Keratinocyte (primary cell): ENCODE results near the gene ASS1. TPM values are rescaled to one million over a fixed set of nuclear protein-coding genes. Genes with fewer than 3 reads are reported as not detected.
A peak's percentile ranks its signal among the peaks of the same experiment; 100 is the strongest.

Experiments used
- DNase-seq: peaks from one replicate; pipeline ENCODE4 v3.0.0-alpha.2; 2011; ENCODE audit warnings: low read depth, missing footprints, low spot score
- FAIRE-seq: peaks from 2 replicates; lab custom pipeline; 2011; peaks lifted over from hg19 to GRCh38; lab: Jason Lieb, UNC
- H2AFZ ChIP-seq: 2 replicates; pipeline ENCODE4 v1.6.0; 2012; ENCODE audit warnings: low read length, control low read depth, inconsistent platforms; ENCODE audit not compliant: control insufficient read depth
- H3K27ac ChIP-seq: 2 replicates; pipeline ENCODE4 v1.5.1; 2011; ENCODE audit warnings: low read length; ENCODE audit not compliant: control insufficient read depth, insufficient read depth
- H3K27me3 ChIP-seq: 3 replicates; pipeline ENCODE4 v1.6.0; 2011; ENCODE audit warnings: low read length; ENCODE audit not compliant: control insufficient read depth, insufficient read depth; ENCODE audit errors: extremely low read depth
- H3K36me3 ChIP-seq, 2 experiments: 2 replicates in 1 of 2; 3 replicates in 1 of 2; pipeline ENCODE4 v1.5.1; 2011; ENCODE audit warnings: low read length in 2 of 2, mild to moderate bottlenecking in 1 of 2; ENCODE audit not compliant: control insufficient read depth in 2 of 2, insufficient read depth in 2 of 2; ENCODE audit errors: extremely low read depth in 1 of 2
- H3K4me1 ChIP-seq: 3 replicates; pipeline ENCODE4 v1.5.1; 2011; ENCODE audit warnings: low read length; ENCODE audit not compliant: control insufficient read depth, insufficient read depth; ENCODE audit errors: extremely low read depth
- H3K4me2 ChIP-seq: 3 replicates; pipeline ENCODE4 v1.6.0; 2011; ENCODE audit warnings: low read depth, low read length; ENCODE audit not compliant: control insufficient read depth, insufficient read depth; ENCODE audit errors: extremely low read depth
- H3K4me3 ChIP-seq, 3 experiments: fragments of 200-600 bp in 1 of 3; sonication (generic) in 1 of 3; 2 replicates in 2 of 3; 3 replicates in 1 of 3; pipeline ENCODE4 v1.5.1; 2011 to 2016; ENCODE audit warnings: low read length in 3 of 3, mild to moderate bottlenecking in 3 of 3, control low read depth in 2 of 3, inconsistent platforms in 1 of 3, low read depth in 1 of 3, mixed read lengths in 1 of 3, mixed run types in 1 of 3, moderate library complexity in 1 of 3; ENCODE audit not compliant: control insufficient read depth in 2 of 3, insufficient read depth in 2 of 3; ENCODE audit errors: extremely low read depth in 1 of 3
- H3K79me2 ChIP-seq: 2 replicates; pipeline ENCODE4 v1.6.0; 2012; ENCODE audit warnings: low read length; ENCODE audit not compliant: control insufficient read depth, insufficient read depth
- H3K9ac ChIP-seq: 3 replicates; pipeline ENCODE4 v1.6.0; 2011; ENCODE audit warnings: low read length; ENCODE audit not compliant: control insufficient read depth, insufficient read depth; ENCODE audit errors: extremely low read depth
- H3K9me1 ChIP-seq: 3 replicates; pipeline ENCODE4 v1.6.0; 2011; ENCODE audit warnings: low read length; ENCODE audit not compliant: control insufficient read depth, insufficient read depth; ENCODE audit errors: extremely low read depth
- H3K9me3 ChIP-seq: 2 replicates; pipeline ENCODE4 v1.5.1; 2012; ENCODE audit warnings: low read depth, low read length; ENCODE audit not compliant: control insufficient read depth
- H4K20me1 ChIP-seq: 3 replicates; pipeline ENCODE4 v1.6.0; 2011; ENCODE audit warnings: low read length; ENCODE audit not compliant: control insufficient read depth, insufficient read depth; ENCODE audit errors: extremely low read depth
- EZH2 ChIP-seq: IDR thresholded peaks from one replicate; pipeline ENCODE4 v1.6.1; 2012; ENCODE audit warnings: inconsistent platforms, mild to moderate bottlenecking, low read length, moderate library complexity
- dilution Hi-C: fragments of 300-500 bp; cut with MboI; formaldehyde crosslinking; loops from one replicate; pipeline ENCODE4 v1.7.0; 2020; ENCODE audit warnings: low sequenced_read_pairs; ENCODE audit not compliant: extremely low pct_ligation_motif_present
- polyA plus RNA-seq, 5 experiments: library from polyadenylated mRNA; depleted of rRNA in 3 of 5; stranded (reverse) in 3 of 5; stranded (forward) in 1 of 5; unstranded in 1 of 5; fragments of >200 nt; gene quantifications; 1 replicate in 1 of 5; 2 replicates in 3 of 5; 3 replicates in 1 of 5; pipeline versions ENCODE4 v1.2.1 to v1.2.3, GENCODE V29; 2011 to 2012; ENCODE audit warnings: missing spikeins in 2 of 5, low read depth in 1 of 5, low replicate concordance in 1 of 5
- TF ChIP-seq, protein P1 (sequence below), 3 experiments: IDR thresholded peaks in 1 of 3; conservative IDR thresholded peaks in 1 of 3; optimal IDR thresholded peaks in 1 of 3; 2 replicates in 2 of 3; 3 replicates in 1 of 3; pipeline versions ENCODE3 to v1.5.1; 2011; ENCODE audit warnings: low read length in 3 of 3, mild to moderate bottlenecking in 3 of 3, moderate library complexity in 2 of 3, control low read depth in 1 of 3, inconsistent platforms in 1 of 3; ENCODE audit not compliant: insufficient read depth in 2 of 3; ENCODE audit errors: extremely low read depth in 1 of 3

ASS1 gene
- polyA plus RNA-seq, 1 donor (not counting 4 experiments of a cell fraction or from before 2014, with no cell fraction given): 52.4 TPM

DNA sequence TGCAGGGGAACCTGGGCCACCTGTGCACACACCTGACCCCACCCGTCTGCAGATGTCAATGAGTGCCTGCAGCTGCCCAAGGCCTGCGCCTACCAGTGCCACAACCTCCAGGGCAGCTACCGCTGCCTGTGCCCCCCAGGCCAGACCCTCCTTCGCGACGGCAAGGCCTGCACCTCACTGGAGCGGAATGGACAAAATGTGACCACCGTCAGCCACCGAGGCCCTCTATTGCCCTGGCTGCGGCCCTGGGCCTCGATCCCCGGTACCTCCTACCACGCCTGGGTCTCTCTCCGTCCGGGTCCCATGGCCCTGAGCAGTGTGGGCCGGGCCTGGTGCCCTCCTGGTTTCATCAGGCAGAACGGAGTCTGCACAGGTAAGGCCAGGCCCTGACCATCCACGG, 14.5 kb upstream of the ASS1 start:
- Histone ChIP-seq H3K9me3 (peaks cover 9% of the 10 kb centered on the region), H4K20me1 (no peaks in the 10 kb centered on the region), H3K4me1 (peaks cover 37% of the 10 kb centered on the region), H3K4me3 (no peak overlapping the region), H3K27ac (no peak overlapping the region), H2AFZ (no peak overlapping the region), H3K4me2 (no peak overlapping the region), H3K79me2 (no peaks in the 10 kb centered on the region), H3K9ac (no peak overlapping the region), H3K9me1 (no peaks in the 10 kb centered on the region), H3K36me3 (no peaks in the 10 kb centered on the region), H3K27me3 (peaks cover 21% of the 10 kb centered on the region)
- no peak for DNase-seq
- dilution Hi-C loops: no loop called here
- FAIRE-seq: no peak
- TF ChIP-seq EZH2: no peak
- TF ChIP-seq, protein P1, sequence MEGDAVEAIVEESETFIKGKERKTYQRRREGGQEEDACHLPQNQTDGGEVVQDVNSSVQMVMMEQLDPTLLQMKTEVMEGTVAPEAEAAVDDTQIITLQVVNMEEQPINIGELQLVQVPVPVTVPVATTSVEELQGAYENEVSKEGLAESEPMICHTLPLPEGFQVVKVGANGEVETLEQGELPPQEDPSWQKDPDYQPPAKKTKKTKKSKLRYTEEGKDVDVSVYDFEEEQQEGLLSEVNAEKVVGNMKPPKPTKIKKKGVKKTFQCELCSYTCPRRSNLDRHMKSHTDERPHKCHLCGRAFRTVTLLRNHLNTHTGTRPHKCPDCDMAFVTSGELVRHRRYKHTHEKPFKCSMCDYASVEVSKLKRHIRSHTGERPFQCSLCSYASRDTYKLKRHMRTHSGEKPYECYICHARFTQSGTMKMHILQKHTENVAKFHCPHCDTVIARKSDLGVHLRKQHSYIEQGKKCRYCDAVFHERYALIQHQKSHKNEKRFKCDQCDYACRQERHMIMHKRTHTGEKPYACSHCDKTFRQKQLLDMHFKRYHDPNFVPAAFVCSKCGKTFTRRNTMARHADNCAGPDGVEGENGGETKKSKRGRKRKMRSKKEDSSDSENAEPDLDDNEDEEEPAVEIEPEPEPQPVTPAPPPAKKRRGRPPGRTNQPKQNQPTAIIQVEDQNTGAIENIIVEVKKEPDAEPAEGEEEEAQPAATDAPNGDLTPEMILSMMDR (optimal IDR thresholded peaks at IDR 0.05 in 1 of 3, IDR thresholded peaks at IDR 0.05 in 1 of 3, conservative IDR thresholded peaks at IDR 0.05 in 1 of 3; ENCODE audit: extremely low read depth in 1 of 3, insufficient read depth in 2 of 3, low read length in 3 of 3): no peak

DNA sequence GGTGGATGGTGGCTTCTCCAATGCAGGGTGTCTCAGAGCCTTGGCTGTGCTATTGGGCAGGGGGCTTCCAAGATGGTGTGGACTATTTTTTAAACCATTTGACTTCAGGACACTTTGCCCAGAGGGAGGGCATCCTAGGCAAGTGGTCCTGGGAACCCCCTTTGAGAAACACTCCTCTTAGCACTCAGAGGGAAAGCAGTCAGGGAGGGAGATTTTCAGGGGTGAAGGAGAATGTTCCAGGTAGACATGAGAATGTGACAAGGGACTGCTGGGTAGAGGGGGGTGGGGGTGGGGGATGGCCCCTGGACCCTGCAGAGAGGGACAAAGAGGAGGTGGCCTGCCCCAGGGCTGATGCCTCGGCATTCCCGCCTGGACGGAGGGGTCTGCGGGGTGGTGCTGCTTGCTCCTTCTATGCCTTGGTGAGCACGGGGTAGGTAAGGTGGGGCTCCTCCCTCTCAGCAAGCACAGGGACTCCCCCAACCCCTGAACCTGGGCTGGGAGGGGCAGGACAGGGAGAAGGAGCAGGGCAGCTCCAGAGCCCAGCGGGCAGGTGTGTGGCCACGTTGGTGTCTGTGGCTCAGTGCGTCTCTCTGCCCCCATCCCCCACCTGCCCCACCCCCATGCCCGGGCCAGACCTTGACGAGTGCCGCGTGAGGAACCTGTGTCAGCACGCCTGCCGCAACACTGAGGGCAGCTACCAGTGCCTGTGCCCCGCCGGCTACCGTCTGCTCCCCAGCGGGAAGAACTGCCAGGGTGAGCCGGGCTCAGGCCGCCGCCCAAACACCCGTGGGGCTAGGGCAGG, 13.8 kb upstream of the ASS1 start:
- H3K9me1 ChIP-seq: no peaks in the 10 kb centered on the region
- FAIRE-seq (no peak), DNase-seq (no peak)
- H3K27ac ChIP-seq: no peak overlapping the region
- no peaks in the 10 kb centered on the region for H4K20me1 ChIP-seq
- H3K79me2 ChIP-seq: no peaks in the 10 kb centered on the region
- H3K4me1 ChIP-seq: peaks cover 35% of the 10 kb centered on the region
- H3K9ac ChIP-seq: peak overlapping the region; percentile 9
- dilution Hi-C loops: no loop called here
- H3K4me2 ChIP-seq: no peak overlapping the region
- TF ChIP-seq EZH2: no peak
- TF ChIP-seq, protein P1 (optimal IDR thresholded peaks at IDR 0.05 in 1 of 3, IDR thresholded peaks at IDR 0.05 in 1 of 3, conservative IDR thresholded peaks at IDR 0.05 in 1 of 3; ENCODE audit: extremely low read depth in 1 of 3, insufficient read depth in 2 of 3, low read length in 3 of 3): no peak
- H3K36me3 ChIP-seq: no peaks in the 10 kb centered on the region
- peaks cover 9% of the 10 kb centered on the region for H3K9me3 ChIP-seq
- peaks cover 22% of the 10 kb centered on the region for H3K27me3 ChIP-seq
- no peak overlapping the region for H2AFZ ChIP-seq
- H3K4me3 ChIP-seq: no peak overlapping the region
